ENCODE measurements around the gene SLC25A44.

The SLC25A44 gene

DNA sequence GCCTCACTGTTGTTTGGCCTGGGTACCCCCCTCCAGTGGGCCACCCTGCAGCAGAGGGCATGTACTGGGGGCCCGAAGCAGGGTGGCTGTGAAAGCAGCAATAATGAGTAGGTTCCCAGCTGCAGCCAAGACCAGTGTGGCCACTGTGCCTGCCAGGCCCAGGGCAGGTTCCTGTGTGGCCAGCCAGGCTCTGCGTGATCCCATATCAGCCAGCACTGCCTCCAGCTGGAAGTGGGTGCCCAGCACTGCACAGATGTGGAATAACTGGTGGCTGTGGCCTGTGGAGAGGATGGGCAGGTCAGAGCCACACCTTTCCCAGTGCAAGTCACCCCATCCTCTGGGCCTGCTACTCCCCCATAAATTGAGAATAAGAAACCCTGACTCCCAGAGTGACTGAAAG, 50.2 kb downstream of the SLC25A44 start:
- DNase-seq, result no peak

DNA sequence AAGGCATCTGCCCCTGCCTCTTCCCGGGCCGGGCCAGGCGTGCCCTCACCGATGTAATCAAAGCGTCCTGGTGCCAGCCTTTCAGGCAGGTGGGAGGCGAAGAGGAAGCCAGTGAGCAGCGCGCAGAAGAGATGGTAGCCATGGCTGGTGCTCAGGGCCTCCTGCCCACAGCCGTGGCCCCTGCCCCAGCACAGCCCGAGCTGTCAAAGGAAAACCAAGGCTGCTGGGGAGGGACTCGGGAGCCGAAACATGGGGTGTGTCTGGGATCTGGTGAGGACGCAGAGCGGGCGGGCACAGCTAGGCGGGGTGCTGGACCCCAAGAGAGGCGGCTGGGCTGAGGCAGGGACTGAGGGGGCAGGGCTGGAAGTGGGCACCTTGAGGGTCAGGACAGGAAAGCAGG, 50.8 kb downstream of the SLC25A44 start:
- DNase-seq, result no peak

DNA sequence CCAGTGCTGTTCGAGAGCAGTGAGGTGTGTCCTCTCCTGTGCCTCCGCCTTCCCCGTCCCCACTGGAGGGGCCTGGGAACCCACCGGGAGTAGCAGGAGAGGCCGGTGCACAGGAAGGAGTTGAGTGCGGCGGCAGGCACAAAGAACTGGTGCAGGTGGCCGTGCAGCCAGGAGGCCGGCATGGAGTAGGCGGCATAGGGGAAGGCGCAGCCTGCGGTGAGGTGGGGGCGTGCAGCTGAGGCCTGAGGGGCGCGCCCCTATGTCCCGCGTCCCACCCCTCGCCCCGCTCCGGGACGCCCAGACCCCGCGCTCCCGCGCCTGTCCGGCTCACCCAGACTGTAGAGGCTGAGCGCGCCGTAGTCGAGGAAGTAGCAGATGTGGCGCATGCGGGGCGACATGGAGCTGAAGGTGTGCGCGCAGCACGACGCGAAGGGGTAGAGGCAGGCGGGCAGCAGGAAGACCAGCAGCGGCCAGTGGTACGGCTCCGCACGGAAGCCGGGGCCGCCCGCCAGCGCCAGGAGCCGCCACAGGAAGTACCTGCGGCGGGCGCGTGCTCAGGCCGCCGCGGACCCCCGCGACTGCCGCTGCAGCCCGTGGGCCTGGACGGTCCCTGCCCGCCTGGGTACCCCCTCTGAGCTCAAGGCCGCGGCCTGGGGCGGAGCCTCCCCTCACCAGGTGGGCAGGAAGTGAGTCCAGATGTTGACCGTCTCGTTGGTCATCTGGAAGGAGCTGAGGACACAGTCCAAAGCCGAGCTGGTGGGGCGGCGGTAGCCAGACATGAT, 51.7 kb downstream of the SLC25A44 start:
- peak; percentile 36 for DNase-seq

DNA sequence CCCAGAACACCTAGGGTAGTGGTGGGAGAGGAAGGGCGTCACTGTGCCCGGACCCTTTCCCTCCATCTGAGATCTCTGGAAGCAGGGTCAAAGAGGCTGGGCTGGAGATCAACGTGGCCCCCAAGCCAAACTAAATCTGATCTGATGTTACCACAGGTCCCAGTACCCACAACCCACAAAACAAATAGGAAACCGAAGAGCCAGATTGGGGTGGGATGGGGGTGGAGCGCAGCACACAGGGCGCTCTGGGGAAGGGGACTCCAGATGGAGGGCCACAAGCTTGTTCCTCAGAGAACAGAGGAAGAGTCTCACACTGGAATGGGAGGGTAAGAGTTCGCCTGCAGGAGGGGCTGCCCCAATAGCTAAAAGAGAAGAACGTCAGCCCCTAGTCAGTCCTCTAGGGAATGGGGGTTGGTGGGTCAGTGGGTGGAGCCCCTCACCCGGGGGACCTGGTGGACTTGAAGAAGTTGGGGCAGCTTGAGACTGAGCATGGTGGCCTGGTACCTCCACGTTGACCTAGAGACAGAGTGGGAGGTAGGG, 52.4 kb downstream of the SLC25A44 start:
- DNase-seq, result no peak

DNA sequence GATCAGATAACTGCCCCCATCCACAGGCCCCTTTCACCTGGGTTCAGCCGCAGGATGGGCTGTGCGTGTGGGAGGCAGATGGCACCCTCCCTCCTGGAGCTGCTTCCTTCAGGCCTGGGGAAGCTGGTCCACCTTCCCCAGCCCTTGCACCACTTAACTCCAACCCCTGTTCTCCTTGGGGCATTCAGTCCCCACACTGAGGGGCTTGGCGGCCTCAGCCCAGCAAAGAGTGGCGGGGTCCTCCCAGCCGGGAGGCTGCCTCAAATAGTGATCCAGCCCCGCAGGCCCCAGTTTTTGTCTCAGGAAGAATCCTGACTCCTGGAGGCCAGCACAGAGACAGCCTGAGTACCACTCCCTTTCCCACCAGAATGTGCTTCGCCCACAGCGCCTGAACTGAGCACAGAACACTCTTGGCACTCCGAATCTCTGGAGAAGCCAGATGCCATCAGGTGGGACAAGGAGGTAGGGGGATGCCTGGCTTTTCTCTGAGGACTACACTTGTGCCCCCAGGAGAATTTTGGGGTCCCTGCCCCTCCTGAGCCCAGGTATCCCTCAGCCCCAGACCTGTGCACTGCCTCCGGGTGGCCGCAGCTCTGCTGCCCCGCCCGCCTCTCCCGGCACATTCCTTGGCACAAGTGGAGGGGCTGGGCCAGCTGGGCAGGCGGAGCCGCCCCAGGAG, 53.0 kb downstream of the SLC25A44 start:
- DNase-seq, result no peak

DNA sequence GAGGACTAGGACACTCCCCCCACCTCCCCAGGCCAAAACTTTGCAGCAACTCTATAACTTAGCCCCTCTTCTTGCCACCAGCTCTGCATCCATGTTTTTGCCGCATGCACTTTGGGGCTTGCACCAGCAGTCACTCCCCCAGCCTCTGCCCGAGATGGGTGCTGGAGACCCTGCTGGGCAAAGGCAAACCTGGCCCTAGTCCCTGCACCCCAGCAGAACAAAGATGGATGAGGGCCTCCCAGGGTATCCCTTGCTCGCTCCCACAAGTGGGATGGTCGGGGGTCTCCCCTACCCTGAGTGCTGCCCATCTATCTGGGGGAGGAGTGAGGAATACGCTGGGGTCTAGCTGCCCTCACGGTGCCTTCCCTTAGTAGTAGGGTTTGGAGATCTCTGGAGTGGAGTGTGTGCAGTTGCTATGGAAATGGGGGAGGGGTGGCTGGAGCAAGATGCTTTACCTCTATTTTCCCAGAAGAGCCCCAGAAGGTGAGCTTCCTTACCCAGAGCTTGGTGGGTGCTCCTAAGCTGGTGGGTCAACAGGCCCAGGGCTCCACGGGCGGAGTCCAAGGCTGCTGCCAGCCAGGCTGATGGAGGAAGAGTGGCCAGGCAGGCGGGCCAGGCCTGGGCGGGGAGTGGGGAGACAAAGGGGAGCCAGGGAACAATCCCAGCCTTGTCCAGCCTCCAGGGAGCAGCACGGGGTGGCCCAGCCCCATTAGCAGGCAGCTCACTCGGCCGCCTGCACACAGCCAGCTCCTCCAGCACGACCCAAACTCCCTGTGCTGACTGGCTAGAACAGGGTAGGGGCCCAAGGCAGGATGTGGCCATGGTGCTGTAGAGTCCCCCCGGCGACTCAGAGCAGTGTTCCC, 53.8 kb downstream of the SLC25A44 start, which contains the start of gene PAQR6:
TSS of gene PAQR6 (minus strand) at position 597 of the 863 bp plus-strand sequence. CDS start 1,325 bp downstream, outside the sequence.
- no peak for DNase-seq

DNA sequence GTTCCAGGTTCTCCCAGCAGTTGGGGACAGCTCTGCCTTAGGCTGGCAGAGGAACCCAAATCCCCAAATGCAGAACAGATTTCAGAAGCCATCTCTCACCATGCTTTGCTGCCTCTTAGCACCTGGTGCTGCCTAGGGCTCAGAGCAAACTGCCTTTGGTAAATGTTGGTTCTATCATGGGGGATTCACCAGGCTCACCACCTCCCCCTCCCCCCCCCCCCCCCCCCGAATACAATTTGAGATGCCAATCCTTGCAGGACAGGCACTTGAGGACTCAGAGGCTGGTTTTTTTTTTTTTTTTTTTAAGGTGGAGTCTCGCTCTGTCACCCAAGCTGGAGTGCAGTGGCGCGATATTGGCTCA, 54.4 kb downstream of the SLC25A44 start:
- no peak for DNase-seq

DNA sequence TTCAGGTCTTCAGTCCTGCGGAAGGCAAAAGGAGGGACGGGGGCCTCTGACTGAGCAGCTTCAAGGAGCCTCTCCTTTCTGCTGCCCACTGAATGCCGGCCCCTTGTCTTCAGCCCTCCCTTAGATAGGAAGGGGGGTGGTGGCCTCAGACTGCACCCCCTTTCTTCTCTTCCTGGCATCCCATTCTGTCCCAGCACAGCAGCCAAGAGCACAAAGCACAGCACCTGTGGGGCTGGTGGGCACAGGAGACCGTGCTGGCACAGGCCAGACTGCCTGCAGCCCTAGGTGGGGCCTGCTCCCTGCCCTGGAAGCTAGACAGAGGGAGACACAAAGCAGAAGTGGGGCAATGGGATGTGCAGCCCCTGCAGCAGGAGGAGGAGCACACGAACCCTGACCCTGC, 55.7 kb downstream of the SLC25A44 start:
- no peak for DNase-seq

DNA sequence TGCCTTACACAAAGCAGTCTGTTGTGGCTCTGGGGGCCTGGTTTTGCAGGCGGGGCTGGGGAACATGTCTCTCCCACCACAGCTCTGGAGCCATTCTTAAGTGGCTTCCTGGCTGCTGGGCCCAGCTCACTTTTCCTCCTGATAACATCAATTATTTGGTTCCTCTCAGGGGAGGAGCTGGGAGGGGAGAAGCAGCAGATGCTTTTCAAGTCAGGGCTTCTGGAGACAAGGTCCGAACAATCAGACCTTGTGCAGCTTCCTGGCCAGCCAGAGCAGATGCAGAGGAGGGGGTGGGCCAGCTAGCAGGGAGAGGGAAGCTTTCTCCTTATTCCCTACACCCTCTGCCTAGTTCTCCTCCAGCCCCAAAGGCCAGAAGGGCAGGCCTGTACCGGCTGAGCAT, 57.6 kb downstream of the SLC25A44 start:
- no peak for DNase-seq

DNA sequence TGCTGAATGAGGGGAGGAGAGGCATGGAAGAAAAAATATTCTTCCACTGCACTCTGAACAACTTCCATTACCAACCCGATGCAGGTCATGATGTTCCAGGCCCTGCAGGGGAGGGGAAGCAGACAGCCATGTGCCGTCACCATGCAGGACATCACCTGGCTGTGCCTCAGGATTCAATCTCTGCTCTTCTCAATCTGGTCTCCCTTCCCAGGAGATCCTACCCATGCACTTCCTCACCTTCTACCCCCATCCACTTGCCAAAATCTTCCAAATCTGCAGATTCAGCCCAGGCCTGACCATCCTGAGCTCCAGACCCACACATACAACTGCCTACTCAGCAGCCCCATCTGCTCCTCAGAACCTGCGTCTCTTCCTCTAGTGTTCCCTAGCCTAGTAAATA, 59.7 kb downstream of the SLC25A44 start:
- no peak for DNase-seq

DNA sequence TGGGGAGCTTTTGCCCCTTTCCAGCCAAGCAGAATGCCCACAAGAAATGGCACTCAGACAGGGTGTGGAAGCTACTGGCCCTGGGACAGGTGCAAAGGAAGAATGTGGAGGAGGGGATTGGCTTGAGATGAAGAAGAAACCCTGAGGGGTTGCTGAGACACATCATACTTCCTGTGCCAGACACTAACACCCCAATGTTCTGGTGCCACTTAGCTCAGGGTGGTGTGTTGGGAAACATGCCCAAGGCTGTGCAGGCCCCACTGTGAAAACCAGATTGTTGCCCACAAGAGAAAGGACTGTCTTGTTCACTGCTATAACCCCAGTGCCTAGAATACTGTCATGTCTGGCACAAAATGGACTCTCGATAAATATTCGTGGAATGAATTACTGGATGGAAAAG, 63.8 kb downstream of the SLC25A44 start:
- no peak for DNase-seq

DNA sequence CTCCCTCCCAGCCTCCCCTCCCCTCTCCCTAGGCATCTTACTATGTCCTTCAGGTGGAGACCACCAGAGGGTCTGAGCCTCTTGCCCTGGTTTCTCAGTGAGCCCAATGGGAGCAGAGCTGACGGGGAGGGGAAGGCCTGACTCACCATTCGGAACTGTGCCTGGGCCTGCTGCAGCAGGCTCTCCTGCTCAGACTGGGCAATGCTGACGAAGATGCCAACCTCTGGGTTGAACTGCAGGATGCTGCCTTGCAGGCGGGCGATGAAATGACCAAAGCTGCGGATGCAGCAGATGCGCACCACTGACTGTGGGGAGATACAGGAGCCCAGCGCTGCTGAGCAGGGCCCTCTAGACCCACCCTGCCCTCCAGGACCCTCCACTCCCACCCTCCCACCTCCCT, 65.0 kb downstream of the SLC25A44 start:
- DNase-seq, result no peak

DNA sequence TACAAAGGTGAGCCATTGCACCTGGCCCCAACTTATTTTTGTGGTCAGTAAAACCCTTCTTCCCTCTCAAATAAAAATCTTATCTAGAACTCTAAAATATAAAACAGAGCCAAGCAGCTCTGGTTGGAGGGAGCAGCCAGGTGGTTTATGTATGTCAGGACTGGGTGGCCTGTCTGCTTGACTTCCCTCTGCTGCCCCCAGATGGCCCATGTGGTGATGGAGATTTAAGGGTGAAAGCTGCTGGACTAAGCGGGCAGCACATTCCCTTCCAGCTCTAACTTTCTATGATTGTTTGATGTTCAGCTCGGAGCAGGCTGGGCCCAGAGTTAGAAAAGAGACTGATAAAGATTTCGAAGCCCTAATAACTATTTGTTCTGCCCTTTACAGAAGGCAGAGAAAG, 65.9 kb downstream of the SLC25A44 start:
- no peak for DNase-seq

DNA sequence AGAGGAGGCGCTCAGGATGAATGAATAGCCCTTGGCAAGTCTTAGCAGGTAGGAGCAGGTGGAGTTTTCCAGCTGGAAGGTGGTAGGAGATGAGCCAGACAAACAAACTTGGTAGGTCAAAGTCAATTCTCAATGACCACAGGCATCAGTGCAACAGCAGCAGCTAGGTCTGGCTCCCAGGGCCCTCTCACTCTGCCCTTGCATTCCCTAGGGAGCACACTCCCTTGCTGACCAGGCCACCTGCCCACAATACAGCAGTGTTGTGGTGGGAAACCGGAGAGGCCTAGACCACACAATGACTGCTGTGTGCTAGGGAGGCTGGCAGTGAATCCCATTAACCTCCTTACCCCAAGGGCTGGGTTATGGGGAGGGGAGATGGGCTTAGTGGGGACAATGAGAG, 67.0 kb downstream of the SLC25A44 start:
- no peak for DNase-seq
